Memory B cell (primary cell): ENCODE measurements around the gene CCDC15.
"Not testable (repeated sequence)": the region's sequence is repeated elsewhere in the genome, so short reads cannot be mapped to it uniquely, and the experiment has no call there.

ENCODE experiments used
- ATAC-seq: fragments of 150-1000 bp; cut with Tn5 transposase; 2 replicates; pipeline ENCODE4 v1.10.0; 2021; ENCODE audit warnings: low read depth, mild to moderate bottlenecking, moderate library complexity
- DNase-seq, 2 donors: peaks; one replicate each; pipeline ENCODE4 v3.0.0; 2022; ENCODE audit warnings: low spot score in 2 of 2
- H3K27ac Mint-ChIP-seq: one replicate; pipeline ENCODE4 v1.8.0; 2022; ENCODE audit warnings: mild to moderate bottlenecking, moderate library complexity, mixed read lengths
- H3K27me3 Mint-ChIP-seq: one replicate; pipeline ENCODE4 v1.8.0; 2022; ENCODE audit warnings: mixed read lengths
- H3K36me3 Mint-ChIP-seq: one replicate; pipeline ENCODE4 v1.8.0; 2022; ENCODE audit warnings: mild to moderate bottlenecking, mixed read lengths
- H3K4me1 Mint-ChIP-seq: one replicate; pipeline ENCODE4 v1.8.0; 2022; ENCODE audit warnings: mixed read lengths
- H3K4me3 Mint-ChIP-seq: one replicate; pipeline ENCODE4 v1.8.0; 2022; ENCODE audit warnings: mild to moderate bottlenecking, moderate library complexity, mixed read lengths
- H3K9me3 Mint-ChIP-seq: one replicate; pipeline ENCODE4 v1.8.0; 2022; ENCODE audit warnings: mixed read lengths

Gene CCDC15

GRCh38 chr11:125001079-125001778 lies 47.2 kb downstream of the CCDC15 start:
- DNase-seq: no peak
- ATAC-seq: no peak
- H3K27ac Mint-ChIP-seq: no peak overlapping the region
- no peaks in the 10 kb centered on the region for H3K27me3 Mint-ChIP-seq
- no peaks in the 10 kb centered on the region for H3K4me1 Mint-ChIP-seq
- H3K9me3 Mint-ChIP-seq: peaks cover 10% of the 10 kb centered on the region
- H3K36me3 Mint-ChIP-seq: peaks cover 17% of the 10 kb centered on the region
- no peak overlapping the region for H3K4me3 Mint-ChIP-seq

- H3K27me3 Mint-ChIP-seq: no peaks in the 10 kb centered on the region
- DNase-seq (no peak), ATAC-seq (no peak)
- no peak overlapping the region for H3K27ac Mint-ChIP-seq
- H3K4me3 Mint-ChIP-seq: no peak overlapping the region
- H3K9me3 Mint-ChIP-seq: peaks cover 15% of the 10 kb centered on the region
- peaks cover 18% of the 10 kb centered on the region for H3K36me3 Mint-ChIP-seq
- no peaks in the 10 kb centered on the region for H3K4me1 Mint-ChIP-seq
These were observed 47.8 kb downstream of the CCDC15 start for GRCh38 chr11:125001849-125002248.

GRCh38 chr11:125005491-125005890 lies 51.5 kb downstream of the CCDC15 start:
- Mint-ChIP-seq H3K4me3 (no peak overlapping the region), H3K27ac (no peak overlapping the region), H3K9me3 (peaks cover 18% of the 10 kb centered on the region), H3K36me3 (peaks cover 26% of the 10 kb centered on the region), H3K4me1 (peaks cover 6% of the 10 kb centered on the region), H3K27me3 (no peaks in the 10 kb centered on the region)
- ATAC-seq (peak; percentile 50), DNase-seq (no peak)

- H3K4me1 Mint-ChIP-seq: no peaks in the 10 kb centered on the region
- peaks cover 8% of the 10 kb centered on the region for H3K36me3 Mint-ChIP-seq
- no peaks in the 10 kb centered on the region for H3K27me3 Mint-ChIP-seq
- peaks cover 5% of the 10 kb centered on the region for H3K9me3 Mint-ChIP-seq
- no peak overlapping the region for H3K27ac Mint-ChIP-seq
- DNase-seq (no peak), ATAC-seq (no peak)
- H3K4me3 Mint-ChIP-seq: no peak overlapping the region
These were observed 62.4 kb downstream of the CCDC15 start for GRCh38 chr11:125016413-125016812.

- H3K4me3 Mint-ChIP-seq: no peak overlapping the region
- H3K27me3 Mint-ChIP-seq: no peaks in the 10 kb centered on the region
- DNase-seq (no peak), ATAC-seq (no peak)
- H3K27ac Mint-ChIP-seq: no peak overlapping the region
- no peaks in the 10 kb centered on the region for H3K4me1 Mint-ChIP-seq
- H3K9me3 Mint-ChIP-seq: no peaks in the 10 kb centered on the region
- H3K36me3 Mint-ChIP-seq: no peaks in the 10 kb centered on the region
These were observed 66.3 kb downstream of the CCDC15 start for GRCh38 chr11:125020342-125020741.

- Mint-ChIP-seq H3K4me3 (no peak overlapping the region), H3K27me3 (no peaks in the 10 kb centered on the region), H3K36me3 (no peaks in the 10 kb centered on the region), H3K27ac (peak overlapping the region; percentile 14), H3K4me1 (no peaks in the 10 kb centered on the region), H3K9me3 (no peaks in the 10 kb centered on the region)
- ATAC-seq: no peak
- DNase-seq: no peak
These were observed 68.5 kb downstream of the CCDC15 start for GRCh38 chr11:125022551-125022950.

GRCh38 chr11:125025968-125026367 lies 72.0 kb downstream of the CCDC15 start:
- DNase-seq: no peak
- Mint-ChIP-seq H3K27me3 (no peaks in the 10 kb centered on the region), H3K4me1 (no peaks in the 10 kb centered on the region), H3K9me3 (peaks cover 6% of the 10 kb centered on the region), H3K36me3 (peaks cover 7% of the 10 kb centered on the region), H3K27ac (no peak overlapping the region), H3K4me3 (no peak overlapping the region)
- ATAC-seq: no peak

GRCh38 chr11:125029431-125029830 lies 75.4 kb downstream of the CCDC15 start:
- not testable (repeated sequence) for H3K27me3 Mint-ChIP-seq, H3K9me3 Mint-ChIP-seq, H3K4me1 Mint-ChIP-seq, DNase-seq, H3K4me3 Mint-ChIP-seq, H3K27ac Mint-ChIP-seq, ATAC-seq
- peaks cover 16% of the 10 kb centered on the region for H3K36me3 Mint-ChIP-seq

- no peak overlapping the region for H3K4me3 Mint-ChIP-seq
- ATAC-seq (no peak), DNase-seq (no peak)
- peaks cover 14% of the 10 kb centered on the region for H3K9me3 Mint-ChIP-seq
- no peaks in the 10 kb centered on the region for H3K27me3 Mint-ChIP-seq
- no peak overlapping the region for H3K27ac Mint-ChIP-seq
- peaks cover 26% of the 10 kb centered on the region for H3K36me3 Mint-ChIP-seq
- H3K4me1 Mint-ChIP-seq: no peaks in the 10 kb centered on the region
These were observed 82.9 kb downstream of the CCDC15 start for GRCh38 chr11:125036933-125037332.

- Mint-ChIP-seq H3K4me3 (no peak overlapping the region), H3K27ac (no peak overlapping the region), H3K36me3 (no peaks in the 10 kb centered on the region), H3K27me3 (no peaks in the 10 kb centered on the region), H3K4me1 (no peaks in the 10 kb centered on the region), H3K9me3 (no peaks in the 10 kb centered on the region)
- DNase-seq (no peak), ATAC-seq (no peak)
These were observed 95.3 kb downstream of the CCDC15 start for GRCh38 chr11:125049164-125049792.

- no peak for DNase-seq
- Mint-ChIP-seq H3K27ac (no peak overlapping the region), H3K4me1 (no peaks in the 10 kb centered on the region), H3K36me3 (no peaks in the 10 kb centered on the region), H3K27me3 (no peaks in the 10 kb centered on the region), H3K9me3 (no peaks in the 10 kb centered on the region), H3K4me3 (no peak overlapping the region)
- no peak for ATAC-seq
These were observed 98.0 kb downstream of the CCDC15 start for GRCh38 chr11:125052047-125052446.

- no peak overlapping the region for H3K27ac Mint-ChIP-seq
- no peak for DNase-seq
- no peak for ATAC-seq
These were observed 99.2 kb downstream of the CCDC15 start for GRCh38 chr11:125053167-125053566.

GRCh38 chr11:125055107-125055715 lies 101.2 kb downstream of the CCDC15 start:
- ATAC-seq (no peak), DNase-seq (no peak)
- Mint-ChIP-seq H3K27me3 (no peaks in the 10 kb centered on the region), H3K9me3 (no peaks in the 10 kb centered on the region), H3K36me3 (no peaks in the 10 kb centered on the region), H3K27ac (no peak overlapping the region), H3K4me3 (no peak overlapping the region), H3K4me1 (no peaks in the 10 kb centered on the region)

More at GRCh38 chr11:125053167-125053566, 99.2 kb downstream of the CCDC15 start:
- no peak overlapping the region for H3K4me3 Mint-ChIP-seq
- no peaks in the 10 kb centered on the region for H3K36me3 Mint-ChIP-seq
- no peaks in the 10 kb centered on the region for H3K27me3 Mint-ChIP-seq
- no peaks in the 10 kb centered on the region for H3K9me3 Mint-ChIP-seq
- H3K4me1 Mint-ChIP-seq: no peaks in the 10 kb centered on the region

- ATAC-seq, H3K4me3 Mint-ChIP-seq, H3K4me1 Mint-ChIP-seq: not testable (repeated sequence)
These were observed 102.1 kb downstream of the CCDC15 start for GRCh38 chr11:125056111-125056510.

More at GRCh38 chr11:125056111-125056510, 102.1 kb downstream of the CCDC15 start:
- not testable (repeated sequence) for H3K9me3 Mint-ChIP-seq, H3K36me3 Mint-ChIP-seq, H3K27me3 Mint-ChIP-seq, DNase-seq, H3K27ac Mint-ChIP-seq
